Parathyroid adenoma (tissue), 2 donors: ENCODE results near the gene SPECC1L.

Experiments used
- H2AFZ ChIP-seq: fragments of 300-600 bp; sonication (generic); one replicate; pipeline ENCODE4 v1.7.0; 2017; ENCODE audit warnings: antibody characterized with exemption, mild to moderate bottlenecking
- H3K27ac ChIP-seq: fragments of 300-600 bp; sonication (generic); one replicate; pipeline ENCODE4 v1.7.0; 2017
- H3K27me3 ChIP-seq: fragments of 300-600 bp; sonication (generic); one replicate; pipeline ENCODE4 v1.7.0; 2017; ENCODE audit warnings: low read length; ENCODE audit not compliant: control insufficient read depth, insufficient read depth
- H3K36me3 ChIP-seq: fragments of 300-600 bp; sonication (generic); one replicate; pipeline ENCODE4 v1.7.0; 2017; ENCODE audit warnings: low read length; ENCODE audit not compliant: control insufficient read depth, insufficient read depth
- H3K4me1 ChIP-seq: fragments of 300-600 bp; sonication (generic); one replicate; pipeline ENCODE4 v1.7.0; 2017; ENCODE audit warnings: control low read depth
- H3K4me2 ChIP-seq: fragments of 300-600 bp; sonication (generic); one replicate; pipeline ENCODE4 v1.7.0; 2017; ENCODE audit warnings: low read length
- H3K4me3 ChIP-seq: fragments of 300-600 bp; sonication (generic); one replicate; pipeline ENCODE4 v1.7.0; 2017; ENCODE audit warnings: low read depth, low read length
- H3K79me2 ChIP-seq: fragments of 300-600 bp; sonication (generic); one replicate; pipeline ENCODE4 v1.7.0; 2017; ENCODE audit warnings: control low read depth
- H3K9ac ChIP-seq: fragments of 300-600 bp; sonication (generic); one replicate; pipeline ENCODE4 v1.7.0; 2017; ENCODE audit warnings: mild to moderate bottlenecking
- H3K9me3 ChIP-seq: fragments of 300-600 bp; sonication (generic); one replicate; pipeline ENCODE4 v1.7.0; 2017; ENCODE audit warnings: low read length; ENCODE audit not compliant: control insufficient read depth
- TF ChIP-seq, protein P1 (sequence below): fragments of 300-600 bp; sonication (generic); IDR thresholded peaks from one replicate; pipeline ENCODE4 v1.7.0; 2017; ENCODE audit warnings: antibody characterized with exemption, mild to moderate bottlenecking
- donor health status: primary hyperparathyroidism.

SPECC1L gene

DNA sequence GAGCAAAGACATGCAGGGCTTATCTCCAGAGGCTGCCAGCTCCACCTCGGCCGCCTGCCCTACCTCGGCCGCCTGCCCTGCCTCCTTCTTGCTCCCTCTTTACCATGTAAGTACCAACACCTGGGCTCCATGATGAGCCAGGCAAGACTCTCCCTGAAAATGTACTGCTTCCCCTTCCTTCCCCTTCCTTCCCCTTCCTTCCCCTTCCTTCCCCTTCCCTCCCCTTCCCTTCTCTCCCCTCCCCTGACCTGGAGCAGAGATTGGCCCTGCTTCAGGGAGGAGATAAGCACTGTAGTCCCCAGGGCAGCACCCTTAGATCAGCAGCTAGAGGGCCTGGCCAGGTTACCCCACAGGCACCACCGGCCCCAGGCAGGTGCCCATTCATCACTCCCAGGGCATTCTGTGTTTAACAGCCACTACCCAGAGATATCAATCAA is 131.3 kb downstream of the SPECC1L start:
- Histone ChIP-seq H3K27ac (no peak overlapping the region), H3K4me1 (peaks cover 2% of the 10 kb centered on the region), H3K9me3 (no peaks in the 10 kb centered on the region), H3K4me3 (no peak overlapping the region), H3K79me2 (no peaks in the 10 kb centered on the region), H2AFZ (no peak overlapping the region), H3K9ac (no peak overlapping the region), H3K36me3 (no peaks in the 10 kb centered on the region), H3K4me2 (no peak overlapping the region), H3K27me3 (no peaks in the 10 kb centered on the region)
- TF ChIP-seq, protein P1, sequence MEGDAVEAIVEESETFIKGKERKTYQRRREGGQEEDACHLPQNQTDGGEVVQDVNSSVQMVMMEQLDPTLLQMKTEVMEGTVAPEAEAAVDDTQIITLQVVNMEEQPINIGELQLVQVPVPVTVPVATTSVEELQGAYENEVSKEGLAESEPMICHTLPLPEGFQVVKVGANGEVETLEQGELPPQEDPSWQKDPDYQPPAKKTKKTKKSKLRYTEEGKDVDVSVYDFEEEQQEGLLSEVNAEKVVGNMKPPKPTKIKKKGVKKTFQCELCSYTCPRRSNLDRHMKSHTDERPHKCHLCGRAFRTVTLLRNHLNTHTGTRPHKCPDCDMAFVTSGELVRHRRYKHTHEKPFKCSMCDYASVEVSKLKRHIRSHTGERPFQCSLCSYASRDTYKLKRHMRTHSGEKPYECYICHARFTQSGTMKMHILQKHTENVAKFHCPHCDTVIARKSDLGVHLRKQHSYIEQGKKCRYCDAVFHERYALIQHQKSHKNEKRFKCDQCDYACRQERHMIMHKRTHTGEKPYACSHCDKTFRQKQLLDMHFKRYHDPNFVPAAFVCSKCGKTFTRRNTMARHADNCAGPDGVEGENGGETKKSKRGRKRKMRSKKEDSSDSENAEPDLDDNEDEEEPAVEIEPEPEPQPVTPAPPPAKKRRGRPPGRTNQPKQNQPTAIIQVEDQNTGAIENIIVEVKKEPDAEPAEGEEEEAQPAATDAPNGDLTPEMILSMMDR: no peak

GRCh38 chr22:24402460-24403192 is 132.0 kb downstream of the SPECC1L start:
- H3K9ac ChIP-seq: no peak overlapping the region
- no peak overlapping the region for H3K4me3 ChIP-seq
- H3K79me2 ChIP-seq: no peaks in the 10 kb centered on the region
- H3K36me3 ChIP-seq: no peaks in the 10 kb centered on the region
- H3K27ac ChIP-seq: peak overlapping the region; percentile 7
- peak overlapping the region; percentile 45 for H3K4me2 ChIP-seq
- H3K27me3 ChIP-seq: no peaks in the 10 kb centered on the region
- no peak overlapping the region for H2AFZ ChIP-seq
- H3K9me3 ChIP-seq: no peaks in the 10 kb centered on the region
- TF ChIP-seq, protein P1: no peak
- peaks cover 2% of the 10 kb centered on the region for H3K4me1 ChIP-seq

- Histone ChIP-seq H3K4me2 (no peak overlapping the region), H3K9ac (no peak overlapping the region), H3K9me3 (no peaks in the 10 kb centered on the region), H3K4me3 (no peak overlapping the region), H3K27ac (no peak overlapping the region), H3K36me3 (no peaks in the 10 kb centered on the region), H3K27me3 (no peaks in the 10 kb centered on the region), H3K79me2 (no peaks in the 10 kb centered on the region), H2AFZ (no peak overlapping the region), H3K4me1 (peaks cover 3% of the 10 kb centered on the region)
- TF ChIP-seq, protein P1: no peak
Observed at GRCh38 chr22:24403346-24403745, 132.7 kb downstream of the SPECC1L start.

DNA sequence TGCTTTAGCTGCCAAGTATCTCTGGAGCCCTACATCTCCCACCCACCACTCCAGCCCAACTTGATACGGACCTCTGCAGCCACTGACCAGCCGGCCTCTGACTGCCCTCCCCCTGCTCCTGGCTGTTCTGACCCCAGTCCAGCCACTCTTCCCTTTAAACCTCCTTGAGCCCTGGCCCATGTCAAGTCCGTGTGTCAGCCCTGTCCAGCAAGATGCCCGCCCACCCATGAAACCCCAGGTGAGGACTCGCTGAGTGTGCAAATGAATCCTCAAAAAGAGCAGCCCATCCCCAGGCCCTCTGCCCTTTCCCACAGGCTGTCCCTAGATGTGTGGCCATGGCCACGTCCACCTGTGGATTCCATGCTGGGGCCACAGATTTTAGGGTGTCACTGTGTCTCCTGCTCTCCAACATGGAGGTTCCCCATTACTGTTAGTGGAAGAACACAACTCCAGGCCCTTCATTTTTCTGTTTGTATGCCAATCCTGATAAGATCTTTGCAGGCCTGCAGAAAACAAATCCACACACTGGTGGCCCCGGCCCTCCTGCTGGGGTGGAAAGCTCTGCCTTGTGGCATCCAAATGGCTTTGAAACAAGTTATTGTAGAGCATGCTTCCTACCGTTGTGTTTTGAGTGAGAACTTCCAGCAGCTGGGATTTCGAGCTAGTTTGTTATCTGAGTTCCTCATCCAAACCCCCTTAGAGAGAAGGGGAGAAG is 134.1 kb downstream of the SPECC1L start:
- Histone ChIP-seq H3K36me3 (no peaks in the 10 kb centered on the region), H3K4me3 (no peak overlapping the region), H3K4me2 (no peak overlapping the region), H3K27me3 (no peaks in the 10 kb centered on the region), H3K27ac (no peak overlapping the region), H3K9ac (no peak overlapping the region), H3K9me3 (no peaks in the 10 kb centered on the region), H3K4me1 (peaks cover 4% of the 10 kb centered on the region), H2AFZ (no peak overlapping the region), H3K79me2 (no peaks in the 10 kb centered on the region)
- TF ChIP-seq, protein P1: no peak
